GM12865 (cell line): ENCODE results near the gene RNF145.

Experiments
- DNase-seq: peaks from one replicate; pipeline ENCODE4 v3.0.0; 2010; ENCODE audit warnings: low read depth
- H3K4me3 ChIP-seq: 2 replicates; pipeline ENCODE4 v1.5.1; 2011; ENCODE audit warnings: mild to moderate bottlenecking, low read depth, low read length, control low read depth
- TF ChIP-seq, protein P1 (sequence below): IDR thresholded peaks from 2 replicates; pipeline ENCODE4 v1.5.1; 2011; ENCODE audit warnings: low read length, control low read depth, low read depth, inconsistent platforms; ENCODE audit not compliant: insufficient read depth; ENCODE audit errors: missing control alignments

Gene RNF145, protein sequence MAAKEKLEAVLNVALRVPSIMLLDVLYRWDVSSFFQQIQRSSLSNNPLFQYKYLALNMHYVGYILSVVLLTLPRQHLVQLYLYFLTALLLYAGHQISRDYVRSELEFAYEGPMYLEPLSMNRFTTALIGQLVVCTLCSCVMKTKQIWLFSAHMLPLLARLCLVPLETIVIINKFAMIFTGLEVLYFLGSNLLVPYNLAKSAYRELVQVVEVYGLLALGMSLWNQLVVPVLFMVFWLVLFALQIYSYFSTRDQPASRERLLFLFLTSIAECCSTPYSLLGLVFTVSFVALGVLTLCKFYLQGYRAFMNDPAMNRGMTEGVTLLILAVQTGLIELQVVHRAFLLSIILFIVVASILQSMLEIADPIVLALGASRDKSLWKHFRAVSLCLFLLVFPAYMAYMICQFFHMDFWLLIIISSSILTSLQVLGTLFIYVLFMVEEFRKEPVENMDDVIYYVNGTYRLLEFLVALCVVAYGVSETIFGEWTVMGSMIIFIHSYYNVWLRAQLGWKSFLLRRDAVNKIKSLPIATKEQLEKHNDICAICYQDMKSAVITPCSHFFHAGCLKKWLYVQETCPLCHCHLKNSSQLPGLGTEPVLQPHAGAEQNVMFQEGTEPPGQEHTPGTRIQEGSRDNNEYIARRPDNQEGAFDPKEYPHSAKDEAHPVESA

DNA sequence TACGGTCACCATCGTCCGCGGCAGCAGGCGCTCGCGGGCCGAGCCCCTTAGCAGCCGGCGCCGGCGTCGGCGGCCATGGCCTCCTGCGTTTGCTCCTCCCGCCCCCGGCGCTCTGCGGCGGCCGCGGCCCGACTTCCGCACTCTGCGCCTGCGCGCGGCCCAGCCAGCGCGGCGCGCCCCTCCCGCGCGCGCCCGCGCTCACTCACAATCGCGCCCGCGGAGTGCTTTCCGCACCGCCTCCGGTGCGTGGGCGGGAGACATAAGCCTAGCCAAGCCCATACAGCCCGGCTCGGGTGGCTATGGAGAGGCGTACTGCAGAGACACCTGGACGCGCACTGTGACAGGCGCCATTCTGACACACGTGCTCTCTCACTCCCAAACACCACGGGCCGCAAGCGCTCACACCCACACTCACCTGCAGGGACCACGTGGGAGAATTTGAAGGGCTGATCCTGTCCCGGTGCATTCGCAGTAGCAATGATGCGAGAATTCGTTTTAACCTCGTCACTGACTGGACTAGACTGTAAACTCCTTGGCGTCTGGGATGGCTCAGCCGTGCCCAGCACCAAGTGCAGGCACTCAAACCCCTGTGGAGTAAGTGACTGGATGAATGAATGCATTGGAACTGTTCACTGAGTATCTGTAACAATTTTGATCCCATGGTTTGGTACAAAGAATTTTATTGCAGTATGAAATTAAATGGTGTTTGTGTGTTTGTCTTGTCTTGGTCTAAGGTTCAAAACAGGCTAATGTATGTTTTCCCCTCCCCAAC is at the start of gene RNF145:
TSS of gene RNF145 (minus strand) at position 116 of the 772 bp plus-strand sequence. CDS start 5,936 bp downstream, outside the sequence.
- peak within 1 kb of the TSS; percentile 70 for H3K4me3 ChIP-seq
- peak; percentile 91 for DNase-seq
- TF ChIP-seq, protein P1, sequence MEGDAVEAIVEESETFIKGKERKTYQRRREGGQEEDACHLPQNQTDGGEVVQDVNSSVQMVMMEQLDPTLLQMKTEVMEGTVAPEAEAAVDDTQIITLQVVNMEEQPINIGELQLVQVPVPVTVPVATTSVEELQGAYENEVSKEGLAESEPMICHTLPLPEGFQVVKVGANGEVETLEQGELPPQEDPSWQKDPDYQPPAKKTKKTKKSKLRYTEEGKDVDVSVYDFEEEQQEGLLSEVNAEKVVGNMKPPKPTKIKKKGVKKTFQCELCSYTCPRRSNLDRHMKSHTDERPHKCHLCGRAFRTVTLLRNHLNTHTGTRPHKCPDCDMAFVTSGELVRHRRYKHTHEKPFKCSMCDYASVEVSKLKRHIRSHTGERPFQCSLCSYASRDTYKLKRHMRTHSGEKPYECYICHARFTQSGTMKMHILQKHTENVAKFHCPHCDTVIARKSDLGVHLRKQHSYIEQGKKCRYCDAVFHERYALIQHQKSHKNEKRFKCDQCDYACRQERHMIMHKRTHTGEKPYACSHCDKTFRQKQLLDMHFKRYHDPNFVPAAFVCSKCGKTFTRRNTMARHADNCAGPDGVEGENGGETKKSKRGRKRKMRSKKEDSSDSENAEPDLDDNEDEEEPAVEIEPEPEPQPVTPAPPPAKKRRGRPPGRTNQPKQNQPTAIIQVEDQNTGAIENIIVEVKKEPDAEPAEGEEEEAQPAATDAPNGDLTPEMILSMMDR, result no peak

DNA sequence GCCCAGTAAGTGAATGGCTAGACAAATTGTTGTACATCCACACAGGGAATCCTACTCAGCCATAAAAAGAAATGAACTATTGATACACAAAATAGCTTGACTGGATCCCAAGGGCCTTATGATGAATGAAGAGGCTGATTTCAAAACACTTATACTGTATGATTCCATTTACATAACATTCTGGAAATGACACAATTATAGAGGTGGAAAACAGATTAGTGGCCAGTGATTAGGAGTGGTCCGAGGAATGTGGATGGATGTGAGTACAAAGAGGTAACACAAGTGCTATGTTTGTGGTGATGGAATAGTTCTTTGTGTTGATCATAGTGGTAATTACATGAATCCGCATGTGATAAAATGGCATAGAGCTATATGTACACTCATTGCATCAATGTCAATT is 49.0 kb upstream of the RNF145 start:
- H3K4me3 ChIP-seq, result no peak overlapping the region
- no peak for DNase-seq
- TF ChIP-seq, protein P1, result no peak

DNA sequence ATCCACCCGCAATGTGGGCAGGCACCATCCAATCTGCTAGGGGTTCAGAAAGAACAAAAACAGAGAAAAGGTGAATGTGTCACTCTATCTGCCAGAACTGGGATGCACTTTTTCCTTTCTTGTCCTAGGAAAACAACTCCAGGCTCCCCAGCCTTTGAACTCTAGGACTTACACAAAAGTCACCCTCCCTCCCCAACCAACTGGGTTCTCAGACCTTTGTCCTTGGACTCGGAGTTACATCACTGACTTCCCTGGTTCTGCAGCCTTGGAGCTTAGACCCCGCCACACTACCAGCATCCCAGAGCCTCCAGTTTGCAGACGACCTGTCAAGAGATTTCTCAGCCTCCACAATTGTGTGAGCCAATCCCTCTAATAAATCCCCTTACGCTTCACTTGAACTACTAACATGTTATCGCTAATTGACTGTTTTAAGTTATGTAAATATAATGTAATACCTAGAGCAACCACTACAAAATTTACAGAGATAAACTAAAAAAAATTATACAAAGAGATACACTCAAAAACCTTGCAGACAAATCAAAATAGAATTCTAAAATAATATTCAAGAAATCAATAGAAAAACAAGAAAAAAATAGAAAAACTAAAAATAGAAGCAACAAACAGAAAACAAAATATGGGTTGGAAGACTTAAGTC is 48.4 kb upstream of the RNF145 start:
- no peak for DNase-seq

DNA sequence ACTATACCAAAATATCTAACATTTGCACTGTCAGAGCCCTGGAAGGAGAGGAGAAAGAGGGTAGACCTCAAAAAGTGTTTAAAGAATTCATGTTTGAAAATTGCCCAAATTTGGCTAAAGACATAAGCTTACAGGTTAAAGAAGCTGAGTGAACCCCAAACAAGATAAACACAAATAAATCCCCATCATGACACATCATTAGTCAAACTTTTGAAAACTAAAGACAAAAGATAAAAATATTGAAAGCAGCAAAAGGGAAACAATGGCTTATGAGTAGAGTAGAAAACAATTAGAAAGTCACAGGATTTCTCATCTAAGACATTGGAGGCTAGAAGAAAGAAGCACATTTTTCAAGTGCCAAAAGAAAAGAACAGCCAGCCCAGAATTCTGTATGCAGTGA is 47.7 kb upstream of the RNF145 start:
- TF ChIP-seq, protein P1, result no peak
- no peak overlapping the region for H3K4me3 ChIP-seq
- DNase-seq, result no peak

More for the DNA sequence above, 48.4 kb upstream of the RNF145 start:
- TF ChIP-seq, protein P1, result no peak
- no peak overlapping the region for H3K4me3 ChIP-seq

DNA sequence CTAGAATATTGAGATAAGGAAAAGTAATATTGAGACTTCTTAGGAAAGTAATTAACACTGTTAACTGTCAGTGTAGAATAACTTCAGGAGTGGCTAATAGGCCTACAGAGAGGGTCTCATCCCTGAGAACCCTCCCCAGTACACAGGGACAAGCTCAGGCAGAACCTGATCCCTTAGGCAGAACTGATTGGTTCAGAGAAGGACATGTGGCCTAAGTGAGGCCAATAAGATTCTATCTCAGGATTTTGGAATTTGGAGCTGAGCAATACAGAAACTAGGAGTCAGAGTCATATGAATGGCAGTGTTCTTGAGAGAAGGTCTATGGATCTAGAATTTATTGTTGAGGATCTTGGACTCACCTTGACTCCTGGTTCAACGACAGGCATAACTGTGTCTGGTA is 42.8 kb upstream of the RNF145 start:
- H3K4me3 ChIP-seq, result no peak overlapping the region
- TF ChIP-seq, protein P1, result no peak
- no peak for DNase-seq

DNA sequence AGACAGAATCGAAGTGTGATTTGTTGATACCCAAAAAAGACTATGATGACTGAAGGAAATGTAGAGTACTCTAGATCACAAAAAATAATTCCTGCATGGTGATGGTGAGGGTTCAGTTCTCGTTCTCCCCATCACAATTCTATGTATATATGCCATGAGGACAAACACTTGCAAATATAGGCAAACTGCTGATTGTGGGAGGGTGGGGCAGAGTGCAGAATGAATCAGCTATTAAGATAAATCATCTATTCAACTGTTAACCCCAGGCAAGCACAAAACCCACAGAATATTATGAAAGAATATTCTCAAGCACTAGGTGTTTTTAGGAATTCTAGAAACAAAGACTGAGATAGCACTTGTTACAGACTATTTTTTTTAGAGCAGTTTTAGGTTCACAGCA is 39.8 kb upstream of the RNF145 start:
- TF ChIP-seq, protein P1, result no peak
- no peak overlapping the region for H3K4me3 ChIP-seq
- DNase-seq, result no peak
